ENCODE results near the gene ILKAP.
A peak's percentile ranks its signal among the peaks of the same experiment; 100 is the strongest.

The ILKAP gene

GRCh38 chr2:238170386-238171071, 33.0 kb downstream of the ILKAP start:
- no peak for DNase-seq (ENCODE audit: low spot score in 2 of 2)
- in situ Hi-C loops (cut with MboI; ENCODE audit: low sequenced_read_pairs): no loop called here
- peaks cover 65% of the 10 kb centered on the region for H3K36me3 ChIP-seq (replicated peaks)
- no peaks in the 10 kb centered on the region for H3K27me3 ChIP-seq (ENCODE audit: low read depth)
- H3K4me3 ChIP-seq: no peak overlapping the region
- no peaks in the 10 kb centered on the region for H3K9me3 ChIP-seq
- H3K4me1 ChIP-seq: peaks cover 19% of the 10 kb centered on the region

- in situ Hi-C loops (cut with MboI; ENCODE audit: low sequenced_read_pairs): no loop called here
- H3K36me3 ChIP-seq (replicated peaks): peaks cover 61% of the 10 kb centered on the region
- DNase-seq (ENCODE audit: low spot score in 2 of 2): peak in 1 of 2 experiments; percentile 52
Measured at GRCh38 chr2:238169708-238170251, 33.7 kb downstream of the ILKAP start.

GRCh38 chr2:238169048-238169707, 34.3 kb downstream of the ILKAP start:
- Histone ChIP-seq H3K27me3 (ENCODE audit: low read depth) (no peaks in the 10 kb centered on the region), H3K36me3 (replicated peaks) (peaks cover 58% of the 10 kb centered on the region), H3K4me3 (no peak overlapping the region), H3K9me3 (no peaks in the 10 kb centered on the region), H3K4me1 (peaks cover 19% of the 10 kb centered on the region)
- DNase-seq (ENCODE audit: low spot score in 2 of 2): no peak
- in situ Hi-C loops (cut with MboI; ENCODE audit: low sequenced_read_pairs): no loop called here

More at GRCh38 chr2:238169708-238170251, 33.7 kb downstream of the ILKAP start:
- H3K4me1 ChIP-seq: peaks cover 19% of the 10 kb centered on the region
- H3K27me3 ChIP-seq (ENCODE audit: low read depth): no peaks in the 10 kb centered on the region
- no peak overlapping the region for H3K4me3 ChIP-seq
- H3K9me3 ChIP-seq: no peaks in the 10 kb centered on the region

DNA sequence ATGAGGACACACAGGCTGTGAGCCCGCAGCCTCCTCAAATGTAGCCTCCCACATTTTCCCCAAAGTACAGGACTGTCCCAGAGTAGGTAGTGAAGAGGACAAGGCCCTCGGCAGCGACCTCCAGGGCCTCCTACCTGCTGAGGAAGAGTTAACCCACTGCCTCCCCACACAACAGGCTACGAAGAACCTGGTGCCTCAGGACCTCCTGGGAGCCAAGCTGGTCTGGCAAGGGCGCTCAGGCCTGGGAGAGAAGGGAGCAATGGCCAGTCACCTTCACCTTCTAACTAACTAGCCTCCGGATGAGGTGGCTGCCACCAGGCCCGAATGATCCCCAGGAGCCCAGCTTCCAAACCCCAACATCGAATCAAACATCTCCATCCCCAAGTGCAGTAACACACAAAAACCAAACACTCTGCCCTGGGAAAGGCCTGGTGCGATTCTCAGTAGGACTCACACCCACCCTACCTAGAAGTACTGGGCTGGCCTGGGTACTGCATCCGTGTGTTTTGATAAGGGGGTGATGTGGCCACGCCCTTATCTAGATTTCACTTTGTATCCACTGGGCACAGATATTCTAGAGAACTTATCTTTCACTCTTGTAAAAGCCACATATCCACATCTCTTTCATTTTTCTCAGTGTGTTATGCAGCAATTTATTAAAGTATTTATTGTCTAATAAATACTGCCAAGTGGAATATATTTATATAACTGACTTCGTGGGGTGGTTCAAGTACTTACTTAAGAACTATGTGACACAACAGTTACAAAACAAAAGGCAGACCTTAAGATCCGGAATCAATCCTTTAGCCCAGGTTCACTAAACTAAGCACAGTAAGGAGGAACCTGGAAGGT, 35.1 kb downstream of the ILKAP start:
- no peak for DNase-seq (ENCODE audit: low spot score in 2 of 2)
- H3K4me1 ChIP-seq: peaks cover 19% of the 10 kb centered on the region
- in situ Hi-C loops (cut with MboI; ENCODE audit: low sequenced_read_pairs): no loop called here
- H3K27me3 ChIP-seq (ENCODE audit: low read depth): no peaks in the 10 kb centered on the region
- peaks cover 52% of the 10 kb centered on the region for H3K36me3 ChIP-seq (replicated peaks)
- H3K9me3 ChIP-seq: no peaks in the 10 kb centered on the region
- H3K4me3 ChIP-seq: no peak overlapping the region

DNA sequence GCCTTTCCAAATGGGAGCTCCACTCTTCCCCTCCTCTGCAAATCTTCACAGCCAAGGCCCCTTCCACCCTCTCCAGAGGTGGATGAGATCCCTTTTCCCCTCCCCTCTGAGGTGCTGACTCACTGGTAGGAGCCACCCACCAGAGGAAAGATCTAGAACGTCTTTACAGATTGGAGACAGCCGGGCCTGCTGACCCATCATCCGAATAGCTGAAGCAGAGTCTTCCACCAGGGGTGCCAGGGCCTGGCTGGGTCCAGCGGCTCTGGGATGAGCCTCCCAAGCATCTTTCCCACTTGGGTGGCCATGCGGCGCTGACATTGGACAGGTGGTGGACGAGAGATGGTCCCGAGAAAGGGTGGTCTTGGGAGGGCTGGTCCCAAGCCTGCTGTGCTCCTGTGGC, 35.7 kb downstream of the ILKAP start:
- in situ Hi-C loops (cut with MboI; ENCODE audit: low sequenced_read_pairs): no loop called here
- Histone ChIP-seq H3K4me1 (peaks cover 19% of the 10 kb centered on the region), H3K36me3 (replicated peaks) (peaks cover 45% of the 10 kb centered on the region), H3K27me3 (ENCODE audit: low read depth) (no peaks in the 10 kb centered on the region), H3K4me3 (no peak overlapping the region), H3K9me3 (no peaks in the 10 kb centered on the region)
- no peak for DNase-seq (ENCODE audit: low spot score in 2 of 2)

GRCh38 chr2:238167344-238167715, 36.2 kb downstream of the ILKAP start:
- H3K36me3 ChIP-seq (replicated peaks): peaks cover 41% of the 10 kb centered on the region
- no peaks in the 10 kb centered on the region for H3K27me3 ChIP-seq (ENCODE audit: low read depth)
- no peak overlapping the region for H3K4me3 ChIP-seq
- H3K4me1 ChIP-seq: peaks cover 19% of the 10 kb centered on the region
- no peak for DNase-seq (ENCODE audit: low spot score in 2 of 2)
- H3K9me3 ChIP-seq: no peaks in the 10 kb centered on the region
- in situ Hi-C loops (cut with MboI; ENCODE audit: low sequenced_read_pairs): no loop called here

DNA sequence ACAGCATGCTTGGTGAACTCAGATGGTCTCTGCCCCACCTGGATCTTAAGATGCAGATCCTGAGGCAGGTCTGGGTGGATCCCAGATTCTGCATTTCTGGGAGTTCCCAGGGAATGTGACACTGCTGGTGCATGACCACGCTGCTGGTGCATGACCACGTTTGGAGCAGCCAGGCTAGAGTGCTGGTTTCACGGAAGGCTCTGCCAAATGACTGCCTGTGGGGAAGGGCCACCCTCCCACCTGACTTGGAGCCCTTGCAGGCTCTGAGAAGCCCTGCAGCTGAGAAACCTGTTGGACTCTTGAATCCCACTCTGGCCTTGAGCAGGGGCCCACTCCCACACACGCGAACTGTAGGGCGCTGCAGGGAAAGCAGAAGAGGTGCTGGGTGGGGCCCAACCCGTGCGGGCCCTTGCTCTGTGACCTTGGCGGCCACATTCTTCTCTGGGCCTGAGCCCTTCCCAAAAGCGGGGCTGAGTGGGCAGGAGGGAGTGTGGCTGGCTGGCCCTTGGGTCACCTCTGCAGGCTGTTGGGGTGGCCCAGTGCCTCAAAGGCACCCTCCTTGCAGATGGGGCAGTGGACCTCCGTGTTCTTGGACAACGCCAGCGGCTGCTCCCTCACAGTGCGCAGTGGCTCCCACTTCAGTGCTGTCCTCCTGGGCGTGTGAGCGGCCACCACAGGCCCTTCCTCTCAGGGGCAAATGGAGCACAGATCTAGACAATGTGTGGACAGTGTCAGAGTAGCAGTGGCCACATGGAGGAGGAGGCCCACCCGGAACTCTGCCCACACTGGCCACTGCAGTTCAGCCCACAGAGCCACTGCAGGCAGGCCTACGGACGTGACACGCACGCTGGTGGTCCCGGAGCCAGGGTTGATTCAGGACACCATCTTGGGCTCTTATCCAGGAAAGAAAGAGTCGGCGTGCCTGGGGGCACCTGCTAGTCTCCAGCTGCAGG, 36.8 kb downstream of the ILKAP start:
- no peaks in the 10 kb centered on the region for H3K27me3 ChIP-seq (ENCODE audit: low read depth)
- H3K4me1 ChIP-seq: peaks cover 19% of the 10 kb centered on the region
- H3K9me3 ChIP-seq: no peaks in the 10 kb centered on the region
- peaks cover 36% of the 10 kb centered on the region for H3K36me3 ChIP-seq (replicated peaks)
- no peak for DNase-seq (ENCODE audit: low spot score in 2 of 2)
- H3K4me3 ChIP-seq: no peak overlapping the region
- in situ Hi-C loops (cut with MboI; ENCODE audit: low sequenced_read_pairs): no loop called here

GRCh38 chr2:238165288-238165921, 38.1 kb downstream of the ILKAP start:
- H3K4me1 ChIP-seq: peaks cover 18% of the 10 kb centered on the region
- H3K27me3 ChIP-seq (ENCODE audit: low read depth): no peaks in the 10 kb centered on the region
- in situ Hi-C loops (cut with MboI; ENCODE audit: low sequenced_read_pairs): no loop called here
- no peak for DNase-seq (ENCODE audit: low spot score in 2 of 2)
- peaks cover 29% of the 10 kb centered on the region for H3K36me3 ChIP-seq (replicated peaks)
- no peaks in the 10 kb centered on the region for H3K9me3 ChIP-seq
- H3K4me3 ChIP-seq: no peak overlapping the region

DNA sequence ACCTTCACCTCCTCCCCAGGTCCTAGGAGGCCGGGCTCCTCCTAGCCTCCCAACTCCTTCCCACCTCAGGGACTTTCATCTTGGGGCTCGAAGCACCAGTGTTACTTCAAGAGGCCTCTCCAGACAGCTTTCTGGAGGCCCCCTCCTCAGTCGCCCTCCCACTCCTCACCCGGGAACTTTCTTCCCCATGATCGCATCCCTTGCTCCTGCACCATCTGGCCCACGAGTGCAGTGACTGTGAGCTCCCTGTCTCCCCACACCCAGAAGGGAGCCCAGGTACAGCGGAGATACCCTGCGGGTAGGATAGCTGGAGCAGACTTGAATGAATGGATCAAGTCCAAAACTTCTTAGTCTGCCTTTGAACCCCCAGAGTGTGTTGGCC, 38.6 kb downstream of the ILKAP start:
- Histone ChIP-seq H3K4me3 (no peak overlapping the region), H3K27me3 (ENCODE audit: low read depth) (no peaks in the 10 kb centered on the region), H3K36me3 (replicated peaks) (peaks cover 24% of the 10 kb centered on the region), H3K4me1 (peaks cover 13% of the 10 kb centered on the region), H3K9me3 (no peaks in the 10 kb centered on the region)
- in situ Hi-C loops (cut with MboI; ENCODE audit: low sequenced_read_pairs): no loop called here
- DNase-seq (ENCODE audit: low spot score in 2 of 2): no peak

- Histone ChIP-seq H3K27me3 (ENCODE audit: low read depth) (no peaks in the 10 kb centered on the region), H3K36me3 (replicated peaks) (peaks cover 17% of the 10 kb centered on the region; the same call in 1 of the 2 replicates), H3K4me3 (no peak overlapping the region), H3K9me3 (no peaks in the 10 kb centered on the region), H3K4me1 (peaks cover 5% of the 10 kb centered on the region)
- in situ Hi-C loops (cut with MboI; ENCODE audit: low sequenced_read_pairs): no loop called here
- DNase-seq (ENCODE audit: low spot score in 2 of 2): no peak
Measured at GRCh38 chr2:238163481-238164198, 39.9 kb downstream of the ILKAP start.

- DNase-seq (ENCODE audit: low spot score in 2 of 2): no peak
- H3K36me3 ChIP-seq (replicated peaks): peaks cover 10% of the 10 kb centered on the region; the same call in 1 of the 2 replicates
- H3K9me3 ChIP-seq: no peaks in the 10 kb centered on the region
- no peaks in the 10 kb centered on the region for H3K27me3 ChIP-seq (ENCODE audit: low read depth)
- H3K4me3 ChIP-seq: no peak overlapping the region
- H3K4me1 ChIP-seq: peaks cover 5% of the 10 kb centered on the region; the same call in 1 of the 2 replicates
- in situ Hi-C loops (cut with MboI; ENCODE audit: low sequenced_read_pairs): no loop called here
Measured at GRCh38 chr2:238162846-238163441, 40.6 kb downstream of the ILKAP start.

Data from HAP-1 (cell line).